ENCODE measurements around the gene ENPP4.

DNA sequence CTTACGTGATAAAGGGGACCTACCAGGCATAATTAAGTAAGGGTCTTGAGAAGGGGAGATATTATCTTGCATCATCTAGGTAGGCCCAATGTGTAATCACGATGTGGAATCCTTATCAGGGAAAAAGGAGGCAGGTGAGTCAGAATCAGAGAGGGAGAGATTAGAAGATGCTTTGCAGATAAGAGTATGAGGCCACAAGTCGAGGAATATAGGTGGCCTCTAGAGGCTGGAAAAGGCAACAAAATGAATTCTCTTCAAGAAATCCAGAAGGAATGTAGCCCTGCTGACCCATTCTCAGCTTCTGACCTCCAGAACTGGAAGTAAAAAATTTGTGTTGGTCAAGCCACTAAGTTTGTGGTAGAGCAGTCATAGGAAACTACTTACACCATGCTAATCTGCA lies 11.0 kb upstream of the ENPP4 start:
- TF ChIP-seq, protein P1, sequence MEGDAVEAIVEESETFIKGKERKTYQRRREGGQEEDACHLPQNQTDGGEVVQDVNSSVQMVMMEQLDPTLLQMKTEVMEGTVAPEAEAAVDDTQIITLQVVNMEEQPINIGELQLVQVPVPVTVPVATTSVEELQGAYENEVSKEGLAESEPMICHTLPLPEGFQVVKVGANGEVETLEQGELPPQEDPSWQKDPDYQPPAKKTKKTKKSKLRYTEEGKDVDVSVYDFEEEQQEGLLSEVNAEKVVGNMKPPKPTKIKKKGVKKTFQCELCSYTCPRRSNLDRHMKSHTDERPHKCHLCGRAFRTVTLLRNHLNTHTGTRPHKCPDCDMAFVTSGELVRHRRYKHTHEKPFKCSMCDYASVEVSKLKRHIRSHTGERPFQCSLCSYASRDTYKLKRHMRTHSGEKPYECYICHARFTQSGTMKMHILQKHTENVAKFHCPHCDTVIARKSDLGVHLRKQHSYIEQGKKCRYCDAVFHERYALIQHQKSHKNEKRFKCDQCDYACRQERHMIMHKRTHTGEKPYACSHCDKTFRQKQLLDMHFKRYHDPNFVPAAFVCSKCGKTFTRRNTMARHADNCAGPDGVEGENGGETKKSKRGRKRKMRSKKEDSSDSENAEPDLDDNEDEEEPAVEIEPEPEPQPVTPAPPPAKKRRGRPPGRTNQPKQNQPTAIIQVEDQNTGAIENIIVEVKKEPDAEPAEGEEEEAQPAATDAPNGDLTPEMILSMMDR (IDR thresholded peaks at IDR 0.05; ENCODE audit: low read depth, low read length), result no peak
- no peak for TF ChIP-seq EZH2phosphoT487 (IDR thresholded peaks at IDR 0.05; ENCODE audit: low read depth)

Measured in OCI-LY3 (cell line).